UCSD-AML1 (cell line): Measurements from ENCODE around the gene PSMD13.

Experiments
- DNase-seq: peaks from one replicate; lab custom pipeline; 2025; ENCODE audit not compliant: unreplicated experiment; lab: John Stamatoyannopoulos, UW

PSMD13 gene

DNA sequence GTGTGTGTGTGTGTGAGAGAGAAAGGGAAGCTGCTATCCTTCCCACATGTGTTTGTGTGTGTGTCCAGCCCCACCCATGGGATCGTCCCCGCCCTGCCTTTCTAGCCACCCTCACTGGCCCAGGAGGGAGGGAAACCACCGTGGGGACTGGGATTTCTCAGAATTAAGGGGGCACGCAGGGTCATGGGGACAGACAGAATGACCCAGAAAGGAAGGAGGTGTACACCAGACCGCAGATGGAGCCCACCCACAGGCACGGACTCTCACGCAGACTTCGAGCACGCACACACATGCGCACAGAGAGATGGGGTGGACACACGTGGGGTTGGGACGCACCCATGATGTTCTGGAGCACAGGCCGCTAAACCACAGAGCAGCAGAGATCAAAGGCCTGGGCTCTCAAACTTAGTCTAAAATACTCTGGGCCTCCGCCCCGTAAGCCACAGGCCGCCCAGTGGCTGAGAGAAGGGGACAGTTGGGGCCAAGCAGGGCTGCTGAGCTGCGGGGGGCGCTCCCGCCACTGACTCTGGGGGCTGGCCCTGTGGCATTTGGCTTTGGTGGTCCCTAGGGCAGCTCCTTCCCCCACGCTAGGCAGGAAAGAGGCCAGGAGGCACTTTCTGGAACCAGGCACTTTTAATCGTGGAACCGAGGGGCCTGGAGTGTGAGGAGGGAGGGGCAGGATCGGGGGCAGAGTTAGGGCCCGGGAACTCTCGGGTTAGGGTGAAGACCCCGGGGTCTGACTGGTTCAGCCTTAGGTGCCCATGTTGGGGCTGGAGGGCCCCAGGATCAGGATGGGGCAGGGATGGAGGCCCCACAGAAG lies 61.0 kb downstream of the PSMD13 start:
- DNase-seq = no peak

DNA sequence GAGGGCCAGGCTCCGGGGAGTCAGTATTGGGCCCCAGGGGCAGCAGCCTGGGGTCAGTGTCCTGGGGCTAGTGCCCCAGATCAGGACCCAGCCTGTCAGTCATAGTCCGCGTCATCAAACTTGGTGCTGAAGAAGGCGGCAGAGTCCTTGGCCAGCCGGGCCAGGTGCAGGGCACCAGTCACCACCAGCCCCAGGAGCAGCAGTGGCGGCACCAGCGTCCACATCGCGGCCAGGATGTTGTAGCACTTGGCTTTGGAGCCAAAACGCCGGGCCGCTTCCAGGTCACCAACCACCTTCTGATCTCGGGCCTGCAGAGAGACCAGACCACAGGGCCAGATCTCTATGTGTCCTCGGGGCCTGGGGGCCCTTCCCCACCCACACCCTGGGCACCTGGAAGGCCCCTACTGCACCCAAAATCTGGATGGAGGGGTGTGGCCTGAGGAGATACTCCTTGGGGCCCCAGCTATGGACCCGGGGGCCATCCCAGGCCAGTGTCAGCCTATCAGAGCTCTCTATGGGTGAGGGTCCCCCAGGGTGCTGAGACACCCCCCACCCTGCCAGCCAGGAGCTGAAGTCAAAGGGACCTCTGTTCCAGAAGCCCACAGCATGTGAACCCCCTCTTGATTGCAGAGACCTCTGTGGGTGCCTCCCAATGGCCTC lies 61.8 kb downstream of the PSMD13 start:
- no peak for DNase-seq

DNA sequence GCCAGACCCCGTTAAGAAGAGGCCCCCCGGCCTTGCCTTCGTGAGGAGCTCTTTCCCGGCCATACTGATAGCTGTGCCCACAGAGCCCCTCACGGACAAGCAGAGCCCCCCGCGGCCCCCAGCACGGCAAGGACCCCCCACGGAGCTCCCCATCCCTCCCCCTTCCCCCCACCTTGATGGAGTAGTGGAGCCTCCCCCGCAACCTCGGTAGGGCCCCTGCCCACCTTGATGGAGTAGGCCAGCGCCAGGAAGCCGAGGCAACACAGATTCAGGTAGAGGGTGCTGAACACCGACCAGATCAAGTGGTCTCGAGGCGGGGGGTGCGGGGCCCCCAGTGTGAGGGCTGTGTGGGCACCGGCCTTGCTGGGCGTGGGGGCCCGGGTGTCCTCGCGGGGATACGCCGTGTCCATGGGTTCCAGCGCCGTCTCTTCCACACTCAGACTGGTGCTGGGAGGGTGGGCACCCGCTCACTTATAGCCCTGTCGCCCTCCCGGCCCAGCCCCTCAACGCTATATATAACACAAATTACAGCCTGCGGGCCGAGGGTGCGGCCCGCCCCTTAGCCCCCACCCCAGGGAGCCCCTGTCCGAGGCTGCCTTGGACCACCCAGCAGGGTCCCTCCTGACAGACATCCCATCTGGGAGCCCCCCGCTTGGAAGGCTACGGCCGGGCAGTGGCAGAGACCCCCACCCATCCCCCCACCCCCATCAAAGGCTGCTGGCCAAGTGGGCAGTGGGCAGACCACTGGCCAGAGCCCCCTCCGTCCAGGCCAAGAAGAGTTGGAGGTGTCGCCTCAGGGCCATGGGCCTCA lies 62.5 kb downstream of the PSMD13 start, which contains the start of gene IFITM5:
Gene IFITM5, minus strand, starts transcription at position 446 of the 811 bp plus-strand sequence. Its CDS starts 36 bp downstream, at position 410.
- no peak for DNase-seq

DNA sequence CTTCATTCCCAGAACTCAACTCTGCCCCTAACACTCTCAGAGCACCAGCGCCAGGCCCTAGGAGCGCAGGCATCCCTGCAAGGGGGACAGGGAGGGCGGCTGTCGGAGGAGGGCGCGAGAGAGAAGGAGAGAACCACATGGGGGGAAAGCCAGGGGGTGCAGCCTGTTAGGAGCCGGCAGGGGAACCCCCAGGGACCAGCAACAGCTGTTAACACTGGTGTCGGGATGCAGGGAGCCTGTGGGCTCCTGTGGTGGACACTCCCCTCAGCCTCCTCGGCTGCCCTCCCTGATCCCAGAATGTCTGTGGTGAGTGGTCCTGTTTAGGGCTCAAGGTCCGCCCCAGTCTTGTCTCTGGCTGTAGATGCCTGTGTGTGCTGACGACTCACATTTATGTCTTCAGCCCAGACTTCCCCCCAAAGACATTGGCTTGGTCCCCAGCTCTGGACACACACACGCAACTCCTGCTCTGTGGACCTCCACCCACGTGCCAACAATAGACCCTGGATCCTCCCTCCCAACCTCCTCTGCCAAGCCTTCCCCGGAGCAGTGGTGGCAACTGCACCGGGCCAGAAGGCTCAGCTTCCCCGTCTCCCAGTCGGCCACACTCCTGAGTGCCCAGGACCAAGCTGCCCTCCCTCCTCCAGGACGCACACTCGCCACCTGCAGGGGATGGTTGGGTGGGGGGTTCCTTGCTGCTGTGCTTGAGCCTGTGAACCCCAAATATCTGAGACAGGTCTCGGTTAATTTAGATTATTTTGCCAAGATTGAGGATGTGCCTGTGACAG lies 63.4 kb downstream of the PSMD13 start:
- DNase-seq = no peak
